H1 (cell line): ENCODE measurements around the gene NOM1. TPM values are rescaled to one million over a fixed set of nuclear protein-coding genes. Genes with fewer than 3 reads are reported as not detected.

Source experiments
- CTCF ChIA-PET: fragments of 300-600 bp; sonication (Branson Sonifier 250); formaldehyde crosslinking; loops from one replicate; lab custom pipeline; 2021; ENCODE audit not compliant: partially characterized antibody; lab: Charles Lee
- POLR2A ChIA-PET: fragments of 300-600 bp; sonication (Branson Sonifier 250); formaldehyde crosslinking; loops from one replicate; lab custom pipeline; 2021; ENCODE audit warnings: inconsistent platforms; ENCODE audit not compliant: partially characterized antibody; lab: Charles Lee
- DNase-seq, 2 experiments: peaks; one replicate each; pipeline versions ENCODE4 v3.0.0 to v3.0.0-alpha.2; 2010 to 2022; ENCODE audit warnings: low spot score in 2 of 2, low read depth in 1 of 2, mixed read lengths in 1 of 2
- FAIRE-seq: peaks from 2 replicates; lab custom pipeline; 2011; peaks lifted over from hg19 to GRCh38; lab: Jason Lieb, UNC
- H2AFZ ChIP-seq: 2 replicates; pipeline ENCODE4 v1.8.1; 2012; ENCODE audit warnings: low read length, inconsistent platforms
- H2AK5ac ChIP-seq: 2 replicates; pipeline ENCODE4 v1.6.1; 2013; ENCODE audit warnings: low read depth, low read length
- H2BK120ac ChIP-seq: replicated peaks from 2 replicates; pipeline ENCODE3; 2013; ENCODE audit warnings: low read depth, low read length, inconsistent platforms
- H2BK12ac ChIP-seq: 2 replicates; pipeline ENCODE4 v1.6.1; 2013; ENCODE audit warnings: low read depth, low read length
- H2BK15ac ChIP-seq: 2 replicates; pipeline ENCODE4 v1.6.1; 2013; ENCODE audit warnings: low read length
- H2BK20ac ChIP-seq: 2 replicates; pipeline ENCODE4 v1.6.1; 2013; ENCODE audit warnings: low read length
- H2BK5ac ChIP-seq: 2 replicates; pipeline ENCODE4 v1.6.1; 2013; ENCODE audit warnings: low read depth, low read length
- H3K14ac ChIP-seq: 2 replicates; pipeline ENCODE4 v1.6.1; 2013; ENCODE audit warnings: inconsistent platforms; ENCODE audit not compliant: insufficient read length
- H3K18ac ChIP-seq: 2 replicates; pipeline ENCODE4 v1.6.1; 2013; ENCODE audit warnings: low read length; ENCODE audit errors: extremely low read depth
- H3K23ac ChIP-seq: 2 replicates; pipeline ENCODE4 v1.6.1; 2013; ENCODE audit warnings: inconsistent platforms; ENCODE audit not compliant: insufficient read length
- H3K23me2 ChIP-seq: 2 replicates; pipeline ENCODE4 v1.6.1; 2013; ENCODE audit warnings: low read depth, low read length
- H3K27ac ChIP-seq: 2 replicates; pipeline ENCODE4 v1.6.1; 2011; ENCODE audit warnings: low read depth, low read length, inconsistent platforms
- H3K27me3 ChIP-seq, 4 experiments: replicated peaks in 1 of 4; 1 replicate in 1 of 4; 2 replicates in 3 of 4; pipeline versions ENCODE4 v1.6.1 to v1.8.1; 2011 to 2013; ENCODE audit warnings: low read length in 3 of 4, mild to moderate bottlenecking in 3 of 4, inconsistent platforms in 2 of 4, mixed read lengths in 2 of 4, moderate library complexity in 1 of 4; ENCODE audit not compliant: control insufficient read depth in 3 of 4, insufficient read depth in 3 of 4; ENCODE audit errors: extremely low read depth in 1 of 4
- H3K36me3 ChIP-seq, 4 experiments: 2 replicates each; pipeline versions ENCODE4 v1.6.1 to v1.8.1; 2011 to 2013; ENCODE audit warnings: mild to moderate bottlenecking in 4 of 4, low read length in 3 of 4, moderate library complexity in 2 of 4, control low read depth in 1 of 4, inconsistent platforms in 1 of 4; ENCODE audit not compliant: insufficient read depth in 4 of 4, control insufficient read depth in 2 of 4
- H3K4ac ChIP-seq: replicated peaks from 2 replicates; pipeline ENCODE3; 2013; ENCODE audit warnings: low read length, low read depth, mixed read lengths, inconsistent platforms; ENCODE audit not compliant: insufficient read length
- H3K4me1 ChIP-seq, 4 experiments: replicated peaks in 1 of 4; 1 replicate in 1 of 4; 2 replicates in 3 of 4; pipeline versions ENCODE4 v1.6.1 to v1.8.1; 2011 to 2013; ENCODE audit warnings: low read length in 3 of 4, inconsistent platforms in 2 of 4, mixed read lengths in 1 of 4; ENCODE audit not compliant: insufficient read depth in 4 of 4, control insufficient read depth in 3 of 4
- H3K4me2 ChIP-seq, 2 experiments: 2 replicates each; pipeline versions ENCODE4 v1.6.1 to v1.8.1; 2011 to 2013; ENCODE audit warnings: low read depth in 2 of 2, low read length in 2 of 2, control low read depth in 1 of 2, inconsistent platforms in 1 of 2, mild to moderate bottlenecking in 1 of 2; ENCODE audit not compliant: insufficient read depth in 1 of 2
- H3K4me3 ChIP-seq, 4 experiments: fragments of 200-600, 300-600 bp in 1 of 4; sonication (generic), shearing (Covaris generic), sonication (Bioruptor Twin) in 1 of 4; 2 replicates each; pipeline versions ENCODE4 v1.5.1 to v1.8.1; 2011 to 2016; ENCODE audit warnings: low read length in 4 of 4, low read depth in 3 of 4, control low read depth in 2 of 4, inconsistent platforms in 2 of 4, mild to moderate bottlenecking in 2 of 4, mixed read lengths in 1 of 4, moderate library complexity in 1 of 4; ENCODE audit not compliant: insufficient read depth in 2 of 4; ENCODE audit errors: extremely low read depth in 1 of 4
- H3K56ac ChIP-seq: replicated peaks from 2 replicates; pipeline ENCODE3; 2013; ENCODE audit warnings: low read depth, mild to moderate bottlenecking, mixed read lengths, low read length, inconsistent platforms; ENCODE audit not compliant: insufficient read length
- H3K79me1 ChIP-seq: 2 replicates; pipeline ENCODE4 v1.6.1; 2013; ENCODE audit warnings: low read depth, low read length, control low read depth
- H3K79me2 ChIP-seq, 2 experiments: 2 replicates each; pipeline versions ENCODE4 v1.6.1 to v1.8.1; 2012 to 2013; ENCODE audit warnings: low read length in 2 of 2, mild to moderate bottlenecking in 2 of 2, inconsistent platforms in 1 of 2; ENCODE audit not compliant: insufficient read depth in 2 of 2, control insufficient read depth in 1 of 2
- H3K9ac ChIP-seq, 4 experiments: replicated peaks in 1 of 4; 1 replicate in 1 of 4; 2 replicates in 3 of 4; pipeline versions ENCODE4 v1.6.1 to v1.8.1; 2011 to 2013; ENCODE audit warnings: low read depth in 3 of 4, low read length in 3 of 4, control low read depth in 2 of 4, mild to moderate bottlenecking in 2 of 4, moderate library complexity in 2 of 4, inconsistent platforms in 1 of 4; ENCODE audit errors: extremely low read depth in 1 of 4
- H3K9me3 ChIP-seq, 2 experiments: 2 replicates each; pipeline versions ENCODE4 v1.6.1 to v1.8.1; 2012 to 2013; ENCODE audit warnings: mild to moderate bottlenecking in 2 of 2, moderate library complexity in 2 of 2, control low read depth in 1 of 2, inconsistent platforms in 1 of 2, low read depth in 1 of 2, low read length in 1 of 2, mixed read lengths in 1 of 2; ENCODE audit not compliant: insufficient read depth in 2 of 2
- H4K20me1 ChIP-seq, 2 experiments: replicated peaks in 1 of 2; 2 replicates each; pipeline versions ENCODE3 to v1.8.1; 2011 to 2013; ENCODE audit warnings: inconsistent platforms in 2 of 2, low read length in 2 of 2, mild to moderate bottlenecking in 1 of 2; ENCODE audit not compliant: insufficient read depth in 2 of 2, control insufficient read depth in 1 of 2
- H4K5ac ChIP-seq: 2 replicates; pipeline ENCODE4 v1.6.1; 2013; ENCODE audit warnings: low read length, low read depth, mixed read lengths, inconsistent platforms; ENCODE audit not compliant: insufficient read length
- H4K8ac ChIP-seq: 2 replicates; pipeline ENCODE4 v1.8.0; 2013; ENCODE audit warnings: mild to moderate bottlenecking, moderate library complexity, low read length, inconsistent platforms; ENCODE audit not compliant: insufficient read depth; ENCODE audit errors: extremely low read depth
- H4K91ac ChIP-seq: replicated peaks from 2 replicates; pipeline ENCODE3; 2013; ENCODE audit warnings: low read length, mixed read lengths, inconsistent platforms; ENCODE audit not compliant: insufficient read length
- CHD1 ChIP-seq: IDR thresholded peaks from 2 replicates; pipeline ENCODE4 v1.6.1; 2012; ENCODE audit warnings: low read depth, low read length, improper control_type of control experiment
- CHD2 ChIP-seq: IDR thresholded peaks from 2 replicates; pipeline ENCODE4 v1.6.1; 2012; ENCODE audit warnings: low read length, improper control_type of control experiment
- GABPA ChIP-seq: IDR thresholded peaks from 2 replicates; pipeline ENCODE4 v1.6.1; 2011; ENCODE audit warnings: mild to moderate bottlenecking, low read length, moderate library complexity, borderline replicate concordance; ENCODE audit not compliant: insufficient read depth
- HDAC6 ChIP-seq: IDR thresholded peaks from one replicate; pipeline ENCODE4 v1.7.1; 2012; ENCODE audit warnings: low read depth, mild to moderate bottlenecking, inconsistent platforms, low read length, moderate library complexity
- KDM1A ChIP-seq: fragments of 200-600, 300-600 bp; sonication (generic); IDR thresholded peaks from 2 replicates; pipeline ENCODE4 v1.7.1; 2016; ENCODE audit warnings: mild to moderate bottlenecking, low read length, borderline replicate concordance
- MAX ChIP-seq: IDR thresholded peaks from 2 replicates; pipeline ENCODE4 v1.6.1; 2012; ENCODE audit warnings: inconsistent platforms
- RBBP5 ChIP-seq: IDR thresholded peaks from 2 replicates; pipeline ENCODE4 v1.7.1; 2012; ENCODE audit warnings: low read depth, mild to moderate bottlenecking, inconsistent platforms, low read length, moderate library complexity, borderline replicate concordance
- RFX5 ChIP-seq: IDR thresholded peaks from 2 replicates; pipeline ENCODE4 v1.6.1; 2011; ENCODE audit warnings: low read depth, low read length, improper control_type of control experiment, borderline replicate concordance
- SIX5 ChIP-seq: IDR thresholded peaks from 2 replicates; pipeline ENCODE4 v1.6.1; 2011; ENCODE audit warnings: mild to moderate bottlenecking, low read depth, low read length
- SP1 ChIP-seq: IDR thresholded peaks from 2 replicates; pipeline ENCODE4 v1.6.1; 2011; ENCODE audit warnings: low read depth, low read length
- SP4 ChIP-seq: IDR thresholded peaks from 2 replicates; pipeline ENCODE4 v1.6.1; 2012; ENCODE audit warnings: low read length, inconsistent platforms
- TCF12 ChIP-seq: IDR thresholded peaks from 2 replicates; pipeline ENCODE4 v1.6.1; 2011; ENCODE audit warnings: low read depth, mild to moderate bottlenecking, low read length
- WGBS, 2 experiments: shearing (Covaris generic) in 1 of 2; methylation state at CpG; one replicate each; pipeline versions ENCODE4 v1.1.6 to v1.1.7; 2013 to 2015; ENCODE audit warnings: low lambda C conversion rate in 2 of 2, mixed read lengths in 2 of 2, inconsistent platforms in 1 of 2, low coverage in 1 of 2, missing lambda C conversion rate in 1 of 2; ENCODE audit not compliant: insufficient replicate concordance in 2 of 2, insufficient coverage in 1 of 2, insufficient read length in 1 of 2; ENCODE audit errors: extremely low coverage in 1 of 2, missing lambda C conversion rate in 1 of 2; 5-methylcytosine and 5-hydroxymethylcytosine counted together
- polyA plus RNA-seq, 7 experiments: library from polyadenylated mRNA; depleted of rRNA in 3 of 7; stranded (reverse) in 5 of 7; unstranded in 2 of 7; fragments of >200 nt in 5 of 7; fragments of 200-250 nt in 2 of 7; gene quantifications; 1 replicate in 5 of 7; 2 replicates in 1 of 7; 4 replicates in 1 of 7; pipeline versions ENCODE4 v1.2.1 to v1.2.3, GENCODE V29; 2011 to 2013; ENCODE audit warnings: missing spikeins in 2 of 7, mixed read lengths in 2 of 7
- total RNA-seq: library from RNA; stranded (reverse); fragmentation: NEBNext Ultra II Directional; extraction: Animal tissue kit (Norgen Biotek cat#: 25700); gene quantifications from 2 replicates; pipeline ENCODE4 v1.2.1, GENCODE V29; 2021
- TF ChIP-seq, protein P1 (sequence below): IDR thresholded peaks from 2 replicates; pipeline ENCODE4 v1.6.1; 2012; ENCODE audit warnings: inconsistent platforms

Gene NOM1
- total and polyA plus RNA-seq, 2 of the 8 experiments (the other 6 are each of a cell fraction or from before 2014, with no cell fraction given) = 10.6 to 29.1 TPM

- H3K27me3 ChIP-seq = no peaks in the 10 kb centered on the region
- peaks cover 14 to 25% of the 10 kb centered on the region in 2 experiments for H3K79me2 ChIP-seq
- no peak overlapping the region for H4K8ac ChIP-seq
- H3K56ac ChIP-seq = no peak overlapping the region
- no peak overlapping the region for H3K18ac ChIP-seq
- no peaks in the 10 kb centered on the region for H3K9me3 ChIP-seq
- no peak overlapping the region for H4K5ac ChIP-seq
- peaks cover 0 to 4% (median 2%) of the 10 kb centered on the region in 4 experiments; a peak in 5 of 8 replicates for H3K36me3 ChIP-seq
- H2AFZ ChIP-seq = no peak overlapping the region
- peaks cover 2% of the 10 kb centered on the region; the same call in 1 of the 2 replicates for H3K79me1 ChIP-seq
- H2AK5ac ChIP-seq = no peak overlapping the region
- H3K4me1 ChIP-seq = peaks cover 2 to 25% (median 3%) of the 10 kb centered on the region in 4 experiments; a peak in 6 of 7 replicates
- H2BK15ac ChIP-seq = no peak overlapping the region
- WGBS, 2 experiments = 92% methylated on average over 10 of the region's 12 CpGs; no CpG with 5 or more reads in 1 of the 2 experiments
- no peak overlapping the region for H3K4me3 ChIP-seq
- H3K23me2 ChIP-seq = peaks cover 10% of the 10 kb centered on the region
- no peak overlapping the region for H3K27ac ChIP-seq
- H4K20me1 ChIP-seq = peaks cover 12% of the 10 kb centered on the region in 2 experiments
- no peak overlapping the region for H4K91ac ChIP-seq
- H2BK5ac ChIP-seq = no peak overlapping the region
- ChIA-PET POLR2A (no interaction called here), CTCF (interaction anchor here (0.6 to 1.2 kb wide), 4 partner anchors 40 to 1267 kb away, joined by 3 to 4 read pairs (median 4); partner anchors contain the start of gene LMBR1)
- no peak overlapping the region for H2BK12ac ChIP-seq
- H2BK20ac ChIP-seq = no peak overlapping the region
- no peak overlapping the region for H3K9ac ChIP-seq
- no peak overlapping the region for H2BK120ac ChIP-seq
- DNase-seq (no peak), FAIRE-seq (no peak)
- no peak overlapping the region for H3K4ac ChIP-seq
- H3K23ac ChIP-seq = no peak overlapping the region
- no peak overlapping the region for H3K14ac ChIP-seq
- no peak overlapping the region; a peak in 1 of 4 replicates for H3K4me2 ChIP-seq
- TF ChIP-seq CHD2 = no peak
- TF ChIP-seq SIX5 = no peak
- TF ChIP-seq HDAC6 = no peak
- no peak for TF ChIP-seq SP1
- TF ChIP-seq, protein P1, sequence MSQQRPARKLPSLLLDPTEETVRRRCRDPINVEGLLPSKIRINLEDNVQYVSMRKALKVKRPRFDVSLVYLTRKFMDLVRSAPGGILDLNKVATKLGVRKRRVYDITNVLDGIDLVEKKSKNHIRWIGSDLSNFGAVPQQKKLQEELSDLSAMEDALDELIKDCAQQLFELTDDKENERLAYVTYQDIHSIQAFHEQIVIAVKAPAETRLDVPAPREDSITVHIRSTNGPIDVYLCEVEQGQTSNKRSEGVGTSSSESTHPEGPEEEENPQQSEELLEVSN = no peak
- TF ChIP-seq RBBP5 = no peak
- no peak for TF ChIP-seq SP4
- TF ChIP-seq KDM1A = no peak
- no peak for TF ChIP-seq CHD1
- TF ChIP-seq RFX5 = no peak
- TF ChIP-seq TCF12 = no peak
- no peak for TF ChIP-seq GABPA
- TF ChIP-seq MAX = no peak
Measured at GRCh38 chr7:156947120-156947843, 2.2 kb upstream of the NOM1 start.
